ENCODE measurements around the gene TMPRSS2.

Gene TMPRSS2

DNA sequence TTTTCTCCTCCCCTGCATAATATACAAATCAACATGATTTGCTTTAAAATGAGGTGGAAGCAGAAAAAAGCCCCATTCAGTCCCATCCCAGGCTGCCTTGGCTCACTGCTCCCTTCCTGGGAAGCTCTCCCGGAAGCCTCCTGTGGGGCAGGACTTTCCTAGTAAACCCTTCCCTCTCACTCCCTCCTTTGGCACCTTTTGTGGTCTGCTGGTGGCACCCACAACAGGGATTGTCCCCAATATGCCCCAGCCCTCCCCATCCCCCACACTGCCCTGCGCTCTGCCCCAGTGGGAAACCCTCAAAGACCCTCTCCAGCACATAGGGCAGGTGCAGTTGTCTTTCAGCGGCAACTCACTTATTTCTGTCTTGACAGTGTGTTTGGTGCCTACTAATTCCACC lies 1.8 kb upstream of the TMPRSS2 start:
- no peak for DNase-seq (ENCODE audit: low read depth)

GRCh38 chr21:41509145-41509496 lies 1.2 kb upstream of the TMPRSS2 start:
- no peak for DNase-seq (ENCODE audit: low read depth)

DNA sequence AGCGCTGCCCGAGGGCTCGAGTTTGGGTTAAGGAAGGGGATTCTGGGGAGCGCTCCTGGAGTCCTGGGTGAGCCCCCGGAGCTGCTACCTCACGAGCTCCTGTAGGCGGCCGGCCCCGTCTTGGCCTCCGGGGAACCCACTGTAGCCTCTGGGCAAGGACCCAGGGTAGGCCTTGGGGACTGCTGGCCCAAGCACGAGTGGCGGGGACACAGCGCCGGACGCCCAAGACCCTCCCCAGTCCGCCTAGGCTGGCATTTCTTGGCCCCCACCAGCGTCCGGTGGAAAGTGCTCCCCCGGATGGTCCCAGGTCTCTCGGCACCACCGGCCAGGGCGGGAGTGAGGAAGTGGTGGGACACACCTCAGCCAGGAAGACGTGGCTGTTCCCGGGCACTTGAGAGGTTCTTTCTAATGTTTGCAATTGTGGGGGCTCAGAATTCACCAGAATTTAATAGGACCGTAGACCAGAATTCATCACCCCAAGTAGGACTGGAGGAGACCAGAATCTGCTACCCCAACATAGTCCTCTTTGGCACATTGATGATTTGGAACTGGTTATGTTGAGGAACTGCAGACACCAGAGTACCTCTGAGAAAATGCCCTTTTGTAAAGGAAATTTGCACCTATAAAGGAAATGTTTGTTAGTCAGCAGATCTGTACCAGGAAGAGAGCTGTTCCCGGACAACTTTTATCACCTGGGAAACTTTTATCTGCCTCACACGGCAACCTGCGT lies 622 bp upstream of the TMPRSS2 start:
- no peak for DNase-seq (ENCODE audit: low read depth)

DNA sequence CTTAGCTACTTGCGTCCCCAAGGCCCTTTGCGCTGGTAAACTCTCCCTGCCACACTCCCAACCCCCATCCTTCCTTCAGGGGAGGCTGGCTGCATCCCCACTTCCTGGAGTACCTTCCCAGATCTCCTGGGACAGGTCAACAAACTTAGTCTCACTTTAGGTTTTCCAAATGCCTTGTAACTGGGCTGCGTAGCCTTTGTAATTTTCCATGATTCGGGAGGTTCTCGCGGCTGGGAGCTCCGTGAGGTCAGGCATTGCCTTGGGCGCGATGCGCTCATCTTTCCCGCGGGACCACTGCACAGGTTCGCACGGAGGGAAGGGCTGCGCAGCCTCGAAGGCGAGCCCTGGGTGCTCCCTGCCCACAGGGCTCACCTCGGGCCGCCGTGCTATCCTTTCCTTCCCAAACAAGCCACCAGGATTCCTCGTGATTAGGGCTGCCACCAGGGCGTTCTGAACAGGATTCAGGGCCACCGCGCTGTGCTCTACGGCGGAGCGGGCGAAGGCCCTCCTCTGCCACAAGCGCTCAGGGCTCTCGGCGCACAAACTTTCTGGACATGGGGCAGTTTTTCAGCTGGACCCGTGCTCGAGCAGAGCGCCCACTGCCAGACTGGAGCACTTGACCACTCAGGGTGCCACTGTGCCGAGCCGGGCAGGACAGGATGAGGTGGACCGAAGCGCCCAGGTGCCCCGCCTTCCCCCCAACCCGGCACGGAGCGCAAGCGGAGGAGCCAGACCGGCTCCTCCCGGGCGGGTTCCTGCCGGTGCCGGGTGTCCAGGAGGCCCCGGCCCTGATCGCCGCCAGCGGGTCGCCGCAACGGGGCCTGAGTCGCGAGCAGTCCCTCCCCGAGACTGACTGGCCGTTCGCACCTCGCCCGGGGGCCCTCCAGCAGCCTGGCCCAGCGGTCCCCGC lies 1.1 kb downstream of the TMPRSS2 start:
- DNase-seq (ENCODE audit: low read depth), result no peak

- no peak for DNase-seq (ENCODE audit: low read depth)
These were observed 1.9 kb downstream of the TMPRSS2 start for GRCh38 chr21:41506005-41506594.

DNA sequence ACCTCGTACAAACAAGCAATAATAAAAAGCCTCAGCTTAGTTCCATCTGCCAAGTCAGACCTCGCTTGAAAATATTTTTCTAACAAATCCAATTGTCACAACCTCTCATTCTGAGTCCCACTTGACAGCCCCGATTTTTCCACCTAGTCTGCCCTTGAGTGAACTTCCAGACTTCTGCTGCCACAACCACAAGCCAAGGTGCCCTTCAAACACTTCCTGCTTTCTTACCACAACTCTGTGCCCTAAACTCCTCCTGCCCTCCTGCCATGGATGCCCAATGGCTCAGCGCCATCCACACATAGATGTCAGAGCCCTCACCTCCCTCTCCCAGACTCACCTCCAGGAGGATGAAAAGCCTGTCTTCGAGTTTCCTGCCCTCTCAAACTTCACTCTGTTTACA lies 3.9 kb downstream of the TMPRSS2 start:
- no peak for DNase-seq (ENCODE audit: low read depth)

DNA sequence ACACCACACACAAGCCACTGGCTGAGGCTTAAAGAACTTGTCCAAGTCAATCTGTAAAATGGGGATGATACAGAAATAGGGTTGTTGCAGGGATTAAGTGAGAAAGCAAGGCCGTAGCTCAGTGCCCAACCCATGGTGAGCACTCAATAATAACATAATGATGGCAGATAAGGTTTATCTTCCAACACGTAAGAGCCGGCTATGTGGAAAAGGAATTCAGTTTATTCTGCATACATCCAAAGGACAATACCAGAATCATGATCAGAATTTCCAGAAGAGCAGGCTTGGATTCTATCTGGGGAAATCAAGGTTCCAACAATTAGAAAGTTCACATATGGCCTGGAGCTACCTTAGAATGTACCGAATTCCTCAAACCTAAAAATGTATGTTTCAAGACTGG lies 4.6 kb downstream of the TMPRSS2 start:
- DNase-seq (ENCODE audit: low read depth), result no peak

DNA sequence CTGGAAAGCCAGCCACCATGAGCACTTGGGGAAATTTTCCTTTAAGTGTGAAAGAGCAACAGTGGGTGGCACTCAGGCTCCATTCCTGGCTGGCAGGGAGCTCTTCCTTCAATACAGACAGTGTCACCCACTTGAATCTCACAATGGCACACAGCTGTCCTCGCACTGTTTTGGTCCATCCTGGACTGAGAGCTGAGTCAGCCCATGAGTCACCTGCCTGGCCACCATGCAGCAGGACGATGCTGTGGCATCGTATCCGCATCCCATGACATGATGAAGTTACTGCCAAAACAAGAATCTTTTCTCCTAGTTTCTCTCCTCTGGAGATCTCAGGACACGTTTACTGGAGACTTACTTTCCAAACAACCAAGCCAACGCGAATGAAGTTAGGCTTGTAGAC lies 6.0 kb downstream of the TMPRSS2 start:
- DNase-seq (ENCODE audit: low read depth), result no peak

DNA sequence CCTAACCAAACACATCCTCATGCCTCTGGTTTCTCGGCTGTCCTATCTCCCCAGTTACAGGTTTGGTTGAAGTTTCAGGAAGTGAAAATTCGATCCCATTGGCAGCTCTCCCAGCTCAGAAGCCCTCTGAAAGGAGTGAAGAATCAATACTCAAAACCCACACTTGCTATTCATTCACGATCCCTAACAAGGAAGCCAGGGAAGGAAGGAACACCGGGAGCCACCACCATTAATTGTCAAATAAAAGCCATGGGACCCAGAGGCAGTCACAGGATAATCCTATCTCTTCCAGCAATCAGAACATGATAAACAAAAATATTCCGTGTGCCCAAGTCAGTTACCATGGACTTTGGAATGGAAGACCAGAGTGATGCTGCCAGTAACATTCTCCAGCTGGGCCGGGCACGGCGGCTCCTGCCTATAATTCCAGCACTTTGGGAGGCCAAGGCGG lies 7.0 kb downstream of the TMPRSS2 start:
- no peak for DNase-seq (ENCODE audit: low read depth)

DNA sequence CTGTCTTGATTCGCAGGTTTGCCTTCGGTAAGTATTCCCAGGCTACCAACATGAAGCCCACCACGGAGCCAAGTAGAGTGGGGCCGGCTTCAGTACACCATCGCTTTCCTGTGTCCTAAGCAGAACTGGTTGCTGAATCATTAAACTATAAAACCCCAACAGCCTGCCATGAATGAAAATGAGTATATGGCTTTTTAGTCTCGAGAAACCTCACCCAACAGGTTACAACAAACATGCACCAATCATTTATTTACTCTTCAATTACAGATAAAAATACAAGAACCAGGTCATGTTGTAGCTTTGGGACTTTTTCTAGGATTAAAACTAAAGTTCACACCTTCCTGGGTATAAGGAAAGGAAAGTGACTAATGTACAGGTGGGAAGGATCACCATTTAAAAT lies 7.6 kb downstream of the TMPRSS2 start:
- DNase-seq (ENCODE audit: low read depth), result no peak

- no peak for DNase-seq (ENCODE audit: low read depth)
These were observed 8.0 kb downstream of the TMPRSS2 start for GRCh38 chr21:41499920-41500319.

- DNase-seq (ENCODE audit: low read depth), result no peak
These were observed 10.2 kb downstream of the TMPRSS2 start for GRCh38 chr21:41497788-41498187.

DNA sequence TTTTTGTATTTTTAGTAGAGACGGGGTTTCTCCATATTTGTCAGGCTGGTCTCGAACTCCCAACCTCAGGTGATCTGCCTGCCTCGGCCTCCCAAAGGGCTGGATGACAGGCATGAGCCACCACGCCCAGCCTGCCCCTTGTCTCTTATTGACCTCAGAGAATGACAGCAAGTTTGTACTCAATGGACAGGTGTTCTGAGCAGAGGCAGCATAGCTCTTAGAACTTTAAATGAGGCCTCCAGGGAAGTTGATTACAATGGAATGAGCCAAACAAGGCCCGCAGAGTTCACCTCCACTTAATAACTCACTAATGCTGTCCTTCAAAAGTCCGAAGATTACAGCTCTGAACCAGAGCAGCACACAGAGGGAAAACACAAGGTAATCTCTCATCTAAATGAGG lies 10.9 kb downstream of the TMPRSS2 start:
- DNase-seq (ENCODE audit: low read depth), result no peak

DNA sequence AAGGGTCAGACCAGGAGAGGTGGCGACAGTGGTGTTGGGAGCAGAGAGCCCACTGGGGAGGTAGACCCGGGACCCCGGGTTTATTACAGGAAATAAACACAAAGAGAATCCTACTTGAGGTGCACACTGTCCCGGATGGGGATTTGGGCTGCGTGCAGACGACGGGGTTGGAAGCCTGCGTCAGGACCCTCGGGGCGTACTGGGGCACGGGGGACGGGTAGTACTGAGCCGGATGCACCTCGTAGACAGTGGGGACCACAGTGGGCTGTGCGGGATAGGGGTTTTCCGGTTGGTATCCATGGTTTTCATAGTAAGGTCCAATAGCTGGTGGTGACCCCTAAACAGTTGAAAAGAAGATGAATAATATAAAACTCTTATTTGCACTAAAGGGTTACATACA lies 13.7 kb downstream of the TMPRSS2 start:
- DNase-seq (ENCODE audit: low read depth), result no peak

- no peak for DNase-seq (ENCODE audit: low read depth)
These were observed 16.5 kb downstream of the TMPRSS2 start for GRCh38 chr21:41491412-41491811.

- no peak for DNase-seq (ENCODE audit: low read depth)
These were observed 17.6 kb downstream of the TMPRSS2 start for GRCh38 chr21:41490330-41490729.

DNA sequence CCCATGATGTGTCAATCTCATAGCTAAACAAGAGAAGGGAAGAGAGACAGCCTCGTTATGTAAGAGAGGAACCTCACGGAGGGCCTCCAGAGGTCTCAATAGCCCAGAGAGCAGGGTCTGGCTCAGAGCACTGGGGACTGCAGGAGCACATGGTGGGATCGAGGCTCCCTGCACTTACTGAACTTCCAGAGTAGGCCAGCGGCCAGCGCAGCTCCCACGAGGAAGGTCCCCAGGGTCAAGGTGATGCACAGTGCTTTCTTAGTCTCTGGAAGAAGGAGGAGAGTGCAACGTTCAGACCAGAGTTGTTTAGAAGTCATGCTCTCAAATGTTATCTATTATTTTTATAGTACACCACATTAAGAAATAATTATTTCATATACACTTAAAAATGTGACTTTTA lies 18.6 kb downstream of the TMPRSS2 start:
- DNase-seq (ENCODE audit: low read depth), result no peak

DNA sequence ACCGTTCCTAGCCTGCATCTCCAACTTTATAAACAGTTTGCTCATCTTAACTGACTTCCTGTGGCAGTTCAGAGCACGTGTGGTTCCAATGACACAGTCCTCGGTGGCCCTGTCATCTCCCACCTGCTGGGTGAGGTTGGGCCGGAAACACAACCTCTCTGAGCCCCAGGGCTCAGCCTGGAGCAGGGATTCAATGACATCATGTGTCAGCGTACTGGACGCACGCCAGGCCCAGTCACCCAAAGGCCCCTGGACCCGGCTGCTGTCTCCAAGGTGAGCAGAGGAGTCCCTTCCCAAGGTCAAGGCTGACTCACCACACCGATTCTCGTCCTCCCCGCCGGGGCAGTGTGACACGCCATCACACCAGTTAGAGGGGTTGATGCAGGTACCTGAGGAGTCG lies 19.9 kb downstream of the TMPRSS2 start:
- no peak for DNase-seq (ENCODE audit: low read depth)

DNA sequence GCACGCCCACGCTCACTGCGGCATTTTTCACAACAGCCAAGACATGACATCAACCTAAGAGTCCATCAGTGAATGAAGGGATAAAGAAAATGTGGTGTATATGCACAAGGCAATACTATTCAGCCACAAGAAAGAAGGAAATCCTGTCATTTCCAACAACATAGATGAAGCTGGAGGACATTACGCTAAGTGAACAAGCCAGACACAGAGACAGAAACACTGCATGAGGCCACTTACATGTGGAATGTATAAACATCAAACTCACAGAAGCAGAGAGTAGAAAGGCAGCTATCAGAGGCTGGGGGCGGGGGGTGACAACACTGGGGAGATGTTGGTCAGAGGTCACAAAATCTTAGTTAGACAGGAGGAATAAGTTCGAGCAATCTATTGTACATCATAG lies 20.9 kb downstream of the TMPRSS2 start:
- no peak for DNase-seq (ENCODE audit: low read depth)

DNA sequence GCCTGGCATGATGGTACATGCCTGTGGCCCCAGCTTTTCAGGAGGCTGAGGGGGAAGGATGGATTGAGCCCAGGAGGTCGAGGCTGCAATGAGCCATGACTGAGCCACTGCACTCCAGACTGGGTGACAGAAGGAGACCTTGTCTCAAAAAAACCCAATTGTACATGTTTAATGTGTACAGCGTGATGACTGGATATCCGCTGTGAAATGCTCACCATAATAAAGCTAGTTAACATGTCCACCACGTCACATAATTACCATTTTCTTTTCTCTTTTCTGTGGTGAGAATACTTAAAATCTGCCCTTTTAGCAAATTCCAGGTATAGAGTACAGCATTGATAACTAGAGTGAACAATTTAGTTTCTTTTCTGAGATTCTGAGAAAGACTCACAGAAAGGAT lies 24.0 kb downstream of the TMPRSS2 start:
- no peak for DNase-seq (ENCODE audit: low read depth)

DNA sequence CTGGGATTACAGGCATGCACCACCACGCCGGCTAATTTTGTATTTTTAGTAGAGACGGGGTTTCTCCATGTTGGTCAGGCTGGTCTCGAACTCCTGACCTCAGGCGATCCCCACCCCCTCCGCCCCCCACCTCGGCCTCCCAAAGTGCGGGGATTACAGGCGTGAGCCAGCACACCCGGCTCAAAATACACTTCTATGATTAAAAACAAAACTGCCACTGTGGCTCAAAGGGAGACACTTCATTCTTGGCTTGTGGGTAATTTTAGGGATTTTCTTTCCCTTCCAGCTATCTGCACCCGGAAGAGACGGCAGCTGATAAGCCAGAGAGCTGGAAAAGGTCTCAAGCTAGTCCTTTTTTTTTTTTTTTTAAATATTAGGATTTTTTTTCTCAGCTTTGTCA lies 24.5 kb downstream of the TMPRSS2 start:
- DNase-seq (ENCODE audit: low read depth), result no peak

- no peak for DNase-seq (ENCODE audit: low read depth)
These were observed 25.0 kb downstream of the TMPRSS2 start for GRCh38 chr21:41482980-41483379.

DNA sequence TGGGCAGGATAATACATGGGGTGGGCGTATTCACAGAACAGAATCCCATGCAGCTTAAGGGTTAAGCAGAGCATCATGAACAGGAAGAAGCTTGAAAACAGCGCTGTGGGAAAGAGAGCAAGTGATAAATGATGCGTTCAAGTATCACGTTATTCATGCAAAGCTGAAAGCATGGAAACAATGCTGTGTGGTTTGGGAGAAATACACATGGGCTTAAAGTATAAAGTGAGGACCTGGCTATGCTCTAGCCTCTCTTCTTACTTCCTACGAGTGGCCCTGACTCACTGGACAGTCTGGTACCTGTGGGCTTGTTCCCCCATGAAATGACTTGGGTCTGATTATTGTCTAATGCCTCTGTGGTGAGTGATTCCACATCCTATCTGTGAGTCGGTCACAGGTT lies 25.7 kb downstream of the TMPRSS2 start:
- DNase-seq (ENCODE audit: low read depth), result no peak
